Hematopoietic multipotent progenitor cell (in vitro differentiated cells): ENCODE measurements around the gene JOSD1. TPM values are rescaled to one million over a fixed set of nuclear protein-coding genes. Genes with fewer than 3 reads are reported as not detected.

Source experiments
- DNase-seq, 3 donors: peaks; one replicate each; pipeline ENCODE4 v3.0.0-alpha.2; 2011 to 2015; ENCODE audit warnings: low read depth in 2 of 3, low spot score in 2 of 3
- total RNA-seq: library from RNA; depleted of rRNA; stranded (reverse); fragments of >200 nt; gene quantifications from one replicate; pipeline ENCODE4 v1.2.3, GENCODE V29; 2012

Gene JOSD1
- total RNA-seq, 1 donor = 65.7 TPM

GRCh38 chr22:38715852-38716251, 15.1 kb upstream of the JOSD1 start:
- DNase-seq = no peak

GRCh38 chr22:38715176-38715764, 14.5 kb upstream of the JOSD1 start:
- no peak for DNase-seq

- no peak for DNase-seq
Measured at GRCh38 chr22:38713921-38714320, 13.2 kb upstream of the JOSD1 start.

GRCh38 chr22:38712486-38713207, 11.9 kb upstream of the JOSD1 start:
- no peak for DNase-seq

GRCh38 chr22:38710866-38711265, 10.1 kb upstream of the JOSD1 start:
- DNase-seq = no peak

- DNase-seq = no peak
Measured at GRCh38 chr22:38710351-38710750, 9.6 kb upstream of the JOSD1 start.

GRCh38 chr22:38709306-38709705, 8.6 kb upstream of the JOSD1 start:
- DNase-seq = peak in 1 of 3 donors; percentile 18

- DNase-seq = no peak
Measured at GRCh38 chr22:38707984-38708383, 7.2 kb upstream of the JOSD1 start.

- no peak for DNase-seq
Measured at GRCh38 chr22:38707346-38707745, 6.6 kb upstream of the JOSD1 start.

- DNase-seq = no peak
Measured at GRCh38 chr22:38706901-38707195, 6.1 kb upstream of the JOSD1 start.

GRCh38 chr22:38706101-38706900, 5.6 kb upstream of the JOSD1 start:
- peak in 1 of 3 donors; percentile 35 for DNase-seq

GRCh38 chr22:38705235-38706100, 4.7 kb upstream of the JOSD1 start, which contains the start of gene GTPBP1:
Gene GTPBP1, plus strand, starts transcription at chr22:38705944. Its CDS starts 12 bp downstream, at chr22:38705956.
- DNase-seq = peak; percentile 94 to 100 (median 100)

- no peak for DNase-seq
Measured at GRCh38 chr22:38704654-38705234, 4.0 kb upstream of the JOSD1 start.

- peak in 2 of 3 donors; percentile 31 to 45 for DNase-seq
Measured at GRCh38 chr22:38700270-38700788, 414 bp downstream of the JOSD1 start.

- DNase-seq = peak in 1 of 3 donors; percentile 10
Measured at GRCh38 chr22:38699784-38700183, 959 bp downstream of the JOSD1 start.

- no peak for DNase-seq
Measured at GRCh38 chr22:38699143-38699542, 1.6 kb downstream of the JOSD1 start.

GRCh38 chr22:38698407-38699094, 2.2 kb downstream of the JOSD1 start:
- DNase-seq = no peak

GRCh38 chr22:38697425-38698089, 3.2 kb downstream of the JOSD1 start:
- DNase-seq = peak in 1 of 3 donors; percentile 15
